IMR-90 (cell line): Measurements from ENCODE around the gene OR10A5. TPM values are rescaled to one million over a fixed set of nuclear protein-coding genes. Genes with fewer than 3 reads are reported as not detected.

Experiments used
- ATAC-seq: fragments of 200-7000 bp; cut with Tn5 transposase; 2 replicates; pipeline ENCODE4 v1.9.1; 2020; ENCODE audit warnings: low read depth, mild to moderate bottlenecking, moderate library complexity
- BruUV-seq: library from RNA; stranded (reverse); fragments of 400-500 nt; replicated peaks from 2 replicates; lab custom pipeline; 2021; lab: Mats Ljungman, UMichigan
- CTCF ChIA-PET: fragments of 300-600 bp; formaldehyde crosslinking; extraction: SDS; loops from one replicate; lab custom pipeline; 2021; ENCODE audit warnings: antibody characterized with exemption; lab: Yijun Ruan, JAX
- POLR2A ChIA-PET: fragments of 300-600 bp; sonication (Branson Sonifier 250); formaldehyde crosslinking; loops from one replicate; lab custom pipeline; 2022; ENCODE audit warnings: antibody characterized with exemption; ENCODE audit not compliant: unreplicated experiment; lab: Charles Lee
- DNase-seq: peaks from one replicate; pipeline ENCODE4 v3.0.0; 2013
- H2AFZ ChIP-seq: replicated peaks from 2 replicates; pipeline ENCODE3; 2013; ENCODE audit warnings: low read length, mild to moderate bottlenecking; ENCODE audit not compliant: poor library complexity
- H2AK5ac ChIP-seq: 2 replicates; pipeline ENCODE4 v1.6.1; 2013; ENCODE audit warnings: low read depth, low read length, inconsistent platforms
- H2AK9ac ChIP-seq: replicated peaks from 2 replicates; pipeline ENCODE3; 2013; ENCODE audit warnings: mild to moderate bottlenecking, low read depth, low read length, moderate library complexity; ENCODE audit not compliant: poor library complexity
- H2BK120ac ChIP-seq: 2 replicates; pipeline ENCODE4 v1.6.1; 2013; ENCODE audit warnings: low read depth, low read length, inconsistent platforms
- H2BK15ac ChIP-seq: 3 replicates; pipeline ENCODE4 v1.6.1; 2013; ENCODE audit warnings: low read depth, low read length, inconsistent platforms
- H2BK20ac ChIP-seq: 2 replicates; pipeline ENCODE4 v1.6.1; 2013; ENCODE audit warnings: low read depth, mild to moderate bottlenecking, inconsistent platforms, low read length, moderate library complexity
- H2BK5ac ChIP-seq: 2 replicates; pipeline ENCODE4 v1.6.1; 2013; ENCODE audit warnings: mild to moderate bottlenecking, low read depth, low read length, inconsistent platforms; ENCODE audit not compliant: poor library complexity, severe bottlenecking
- H3K14ac ChIP-seq: replicated peaks from 2 replicates; pipeline ENCODE4 v1.6.1; 2013; ENCODE audit warnings: low read depth, low read length, inconsistent platforms
- H3K18ac ChIP-seq: 2 replicates; pipeline ENCODE4 v1.6.1; 2013; ENCODE audit warnings: low read depth, low read length, control low read depth
- H3K23ac ChIP-seq: 2 replicates; pipeline ENCODE4 v1.6.1; 2013; ENCODE audit warnings: low read depth, low read length, inconsistent platforms
- H3K27ac ChIP-seq: 2 replicates; pipeline ENCODE4 v1.5.1; 2013; ENCODE audit warnings: mild to moderate bottlenecking, control low read depth, low read length; ENCODE audit not compliant: insufficient read depth
- H3K27me3 ChIP-seq: 2 replicates; pipeline ENCODE4 v1.6.1; 2013; ENCODE audit warnings: low read length; ENCODE audit not compliant: control insufficient read depth, insufficient read depth
- H3K36me3 ChIP-seq: 2 replicates; pipeline ENCODE4 v1.6.1; 2013; ENCODE audit warnings: low read length, mixed read lengths; ENCODE audit not compliant: control insufficient read depth, insufficient read depth
- H3K4ac ChIP-seq: 2 replicates; pipeline ENCODE4 v1.6.1; 2013; ENCODE audit warnings: low read depth, low read length, inconsistent platforms
- H3K4me1 ChIP-seq: 2 replicates; pipeline ENCODE4 v1.6.1; 2013; ENCODE audit warnings: low read length, mixed read lengths; ENCODE audit not compliant: control insufficient read depth, insufficient read depth
- H3K4me2 ChIP-seq: 2 replicates; pipeline ENCODE4 v1.6.1; 2013; ENCODE audit warnings: low read depth, mild to moderate bottlenecking, control low read depth, low read length, moderate library complexity
- H3K4me3 ChIP-seq: 2 replicates; pipeline ENCODE4 v1.5.1; 2013; ENCODE audit warnings: low read depth, mild to moderate bottlenecking, control low read depth, low read length, moderate library complexity; ENCODE audit not compliant: insufficient read depth
- H3K56ac ChIP-seq: 2 replicates; pipeline ENCODE4 v1.6.1; 2013; ENCODE audit warnings: low read length, inconsistent platforms; ENCODE audit not compliant: insufficient read depth; ENCODE audit errors: extremely low read depth
- H3K79me1 ChIP-seq, 2 experiments: 2 replicates each; pipeline ENCODE4 v1.6.1; 2013; ENCODE audit warnings: low read length in 2 of 2, inconsistent platforms in 1 of 2, low read depth in 1 of 2
- H3K9ac ChIP-seq: 2 replicates; pipeline ENCODE4 v1.6.1; 2013; ENCODE audit warnings: low read depth, low read length, control low read depth
- H3K9me1 ChIP-seq: 2 replicates; pipeline ENCODE4 v1.6.1; 2013; ENCODE audit warnings: low read length, inconsistent platforms; ENCODE audit not compliant: insufficient read depth
- H3K9me3 ChIP-seq: 2 replicates; pipeline ENCODE4 v1.6.1; 2013; ENCODE audit warnings: low read length; ENCODE audit not compliant: control insufficient read depth, insufficient read depth
- H4K20me1 ChIP-seq: 2 replicates; pipeline ENCODE4 v1.6.1; 2013; ENCODE audit warnings: low read length, inconsistent platforms; ENCODE audit not compliant: insufficient read depth
- H4K5ac ChIP-seq: 2 replicates; pipeline ENCODE4 v1.6.1; 2013; ENCODE audit warnings: mild to moderate bottlenecking, low read depth, low read length, control low read depth
- H4K8ac ChIP-seq, 2 experiments: 2 replicates each; pipeline ENCODE4 v1.6.1; 2013; ENCODE audit warnings: low read depth in 2 of 2, low read length in 2 of 2, control low read depth in 1 of 2, inconsistent platforms in 1 of 2
- H4K91ac ChIP-seq: 2 replicates; pipeline ENCODE4 v1.6.1; 2013; ENCODE audit warnings: low read depth, low read length, inconsistent platforms; ENCODE audit not compliant: insufficient read depth
- FOS ChIP-seq: fragments of 150-350 bp; IDR thresholded peaks from 2 replicates; pipeline ENCODE4 v1.6.1; 2016; ENCODE audit warnings: low read depth, low read length
- NFE2L2 ChIP-seq: fragments of 150-350 bp; IDR thresholded peaks from 2 replicates; pipeline ENCODE4 v1.6.1; 2016; ENCODE audit warnings: low read depth, mild to moderate bottlenecking, low read length
- SMC3 ChIP-seq: fragments of 150-350 bp; IDR thresholded peaks from 2 replicates; pipeline ENCODE4 v1.6.1; 2016; ENCODE audit warnings: low read depth, mild to moderate bottlenecking, antibody characterized with exemption, low read length, moderate library complexity
- dilution Hi-C: fragments of 300-500 bp; cut with HindIII; formaldehyde crosslinking; loops from one replicate; pipeline ENCODE4 v1.14.3; 2018; ENCODE audit warnings: low sequenced_read_pairs; ENCODE audit not compliant: unreplicated experiment
- in situ Hi-C: fragments of 300-500 bp; cut with MboI; formaldehyde crosslinking; loops from 3 replicates; pipeline ENCODE4 v1.14.3; 2019; ENCODE audit warnings: low sequenced_read_pairs, inconsistent platforms, mixed read lengths
- intact Hi-C: fragments of 100-400 bp; cut with micrococcal nuclease; formaldehyde crosslinking; loops from 2 replicates; pipeline ENCODE4 v1.10.0; 2022
- polyA plus RNA-seq, 3 experiments: library from polyadenylated mRNA; depleted of rRNA; stranded (reverse); fragments of >200 nt; gene quantifications; 2 replicates each; pipeline ENCODE4 v1.2.3, GENCODE V29; 2012; ENCODE audit warnings: low replicate concordance in 1 of 3
- total RNA-seq: library from RNA; depleted of rRNA; stranded (reverse); fragments of >200 nt; gene quantifications from 2 replicates; pipeline ENCODE4 v1.2.3, GENCODE V29; 2012; rRNA removed

OR10A5 gene
- total and polyA plus RNA-seq, 2 of the 4 experiments (the other 2 are of a cell fraction), result not detected

GRCh38 chr11:6895010-6895409 is 49.5 kb downstream of the OR10A5 start:
- no peak overlapping the region for H2AFZ ChIP-seq
- no peaks in the 10 kb centered on the region for H3K36me3 ChIP-seq
- dilution Hi-C loops (no loop called here), in situ Hi-C loops (no loop called here), intact Hi-C loops (no loop called here)
- no peak overlapping the region for H2AK5ac ChIP-seq
- no peaks in the 10 kb centered on the region for H3K79me1 ChIP-seq
- no peak for ATAC-seq
- H4K91ac ChIP-seq, result no peak overlapping the region
- H3K14ac ChIP-seq, result no peak overlapping the region
- no TSS peak for BruUV-seq
- H3K9ac ChIP-seq, result no peak overlapping the region
- no peak overlapping the region for H3K27ac ChIP-seq
- no peak overlapping the region for H2BK20ac ChIP-seq
- no peak overlapping the region for H3K4me2 ChIP-seq
- H4K20me1 ChIP-seq, result no peaks in the 10 kb centered on the region
- H3K18ac ChIP-seq, result no peak overlapping the region
- no peaks in the 10 kb centered on the region for H3K27me3 ChIP-seq
- H3K56ac ChIP-seq, result no peak overlapping the region
- H3K9me3 ChIP-seq, result no peaks in the 10 kb centered on the region
- H3K23ac ChIP-seq, result no peak overlapping the region
- no peak overlapping the region for H2BK15ac ChIP-seq
- POLR2A ChIA-PET, result no interaction called here
- H2BK5ac ChIP-seq, result no peak overlapping the region
- TF ChIP-seq FOS (no peak), NFE2L2 (no peak), SMC3 (no peak)
- no peak for DNase-seq
- no peak overlapping the region for H3K4ac ChIP-seq
- H2BK120ac ChIP-seq, result no peak overlapping the region
- H3K4me3 ChIP-seq, result no peak overlapping the region
- no peaks in the 10 kb centered on the region for H3K4me1 ChIP-seq
- no peaks in the 10 kb centered on the region for H3K9me1 ChIP-seq
- no peak overlapping the region for H4K5ac ChIP-seq
- H4K8ac ChIP-seq, result no peak overlapping the region
- H2AK9ac ChIP-seq, result no peak overlapping the region
- CTCF ChIA-PET, result no interaction called here

Other genes with a start within 250 kb of the OR10A5 start
- gene RRP8, start 242.1 kb upstream of the OR10A5 start, total RNA-seq, result 11.1 and 11.5 TPM in 2 replicates
- 9.0 and 10.8 TPM in 2 replicates for gene RRP8, start 242.1 kb upstream of the OR10A5 start, polyA plus RNA-seq (2012; rRNA removed)
- gene ILK, start 241.9 kb upstream of the OR10A5 start, total RNA-seq, result 272 and 339 TPM in 2 replicates
- gene ILK, start 241.9 kb upstream of the OR10A5 start, polyA plus RNA-seq (2012; rRNA removed), result 367 and 389 TPM in 2 replicates
- gene TAF10, start 233.5 kb upstream of the OR10A5 start, total RNA-seq, result 18.6 and 24.4 TPM in 2 replicates
- gene TAF10, start 233.5 kb upstream of the OR10A5 start, polyA plus RNA-seq (2012; rRNA removed), result 132 and 180 TPM in 2 replicates
- gene TPP1, start 226.3 kb upstream of the OR10A5 start, total RNA-seq, result 16.7 and 33.5 TPM in 2 replicates
- 66.2 and 108 TPM in 2 replicates for gene TPP1, start 226.3 kb upstream of the OR10A5 start, polyA plus RNA-seq (2012; rRNA removed)
- gene DCHS1, start 189.9 kb upstream of the OR10A5 start, total RNA-seq, result 1.4 and 1.7 TPM in 2 replicates
- 3.3 and 3.8 TPM in 2 replicates for gene DCHS1, start 189.9 kb upstream of the OR10A5 start, polyA plus RNA-seq (2012; rRNA removed)
- gene MRPL17, start 162.3 kb upstream of the OR10A5 start, total RNA-seq, result 65.8 and 70.3 TPM in 2 replicates
- 85.2 and 97.5 TPM in 2 replicates for gene MRPL17, start 162.3 kb upstream of the OR10A5 start, polyA plus RNA-seq (2012; rRNA removed)
- gene OR2AG2, start 73.7 kb upstream of the OR10A5 start, total RNA-seq, result 0.28 and 0.54 TPM in 2 replicates
- gene OR2AG2, start 73.7 kb upstream of the OR10A5 start, polyA plus RNA-seq (2012; rRNA removed), result 0.22 and 0.29 TPM in 2 replicates
- gene OR2AG1, start 62.7 kb upstream of the OR10A5 start, total RNA-seq, result not detected in 2 replicates
- gene OR2AG1, start 62.7 kb upstream of the OR10A5 start, polyA plus RNA-seq (2012; rRNA removed), result not detected in 2 replicates
- 0.56 and 0.72 TPM in 2 replicates for gene OR6A2, start 46.0 kb upstream of the OR10A5 start, total RNA-seq
- gene OR6A2, start 46.0 kb upstream of the OR10A5 start, polyA plus RNA-seq (2012; rRNA removed), result 0.07 TPM in 1 of 2 replicates, not detected in the other
- gene OR10A2, start 17.4 kb downstream of the OR10A5 start, total RNA-seq, result not detected in 2 replicates
- gene OR10A2, start 17.4 kb downstream of the OR10A5 start, polyA plus RNA-seq (2012; rRNA removed), result not detected in 2 replicates
- not detected in 2 replicates for gene OR10A4, start 30.9 kb downstream of the OR10A5 start, total RNA-seq
- gene OR10A4, start 30.9 kb downstream of the OR10A5 start, polyA plus RNA-seq (2012; rRNA removed), result not detected in 2 replicates
- gene OR2D2, start 46.8 kb downstream of the OR10A5 start, total RNA-seq, result 0.28 and 0.36 TPM in 2 replicates
- gene OR2D2, start 46.8 kb downstream of the OR10A5 start, polyA plus RNA-seq (2012; rRNA removed), result 0.07 TPM in 1 of 2 replicates, not detected in the other
- not detected in 2 replicates for gene OR2D3, start 75.3 kb downstream of the OR10A5 start, total RNA-seq
- not detected in 2 replicates for gene OR2D3, start 75.3 kb downstream of the OR10A5 start, polyA plus RNA-seq (2012; rRNA removed)
- gene ZNF215, start 80.7 kb downstream of the OR10A5 start, total RNA-seq, result 7.2 and 7.7 TPM in 2 replicates
- gene ZNF215, start 80.7 kb downstream of the OR10A5 start, polyA plus RNA-seq (2012; rRNA removed), result 2.9 and 3.4 TPM in 2 replicates
- 2.5 and 3.1 TPM in 2 replicates for gene ZNF214, start 174.7 kb downstream of the OR10A5 start, total RNA-seq
- gene ZNF214, start 174.7 kb downstream of the OR10A5 start, polyA plus RNA-seq (2012; rRNA removed), result 0.47 and 0.82 TPM in 2 replicates
- under 0.01 TPM in 2 replicates for gene NLRP14, start 174.8 kb downstream of the OR10A5 start, total RNA-seq
- not detected in 2 replicates for gene NLRP14, start 174.8 kb downstream of the OR10A5 start, polyA plus RNA-seq (2012; rRNA removed)
- not detected in 2 replicates for gene RBMXL2, start 243.3 kb downstream of the OR10A5 start, total RNA-seq
- not detected in 2 replicates for gene RBMXL2, start 243.3 kb downstream of the OR10A5 start, polyA plus RNA-seq (2012; rRNA removed)